H9 (cell line): Measurements from ENCODE around the gene HOXD10. TPM values are rescaled to one million over a fixed set of nuclear protein-coding genes. Genes with fewer than 3 reads are reported as not detected.

Source experiments
- DNase-seq: peaks from one replicate; pipeline ENCODE4 v3.0.0-alpha.2; 2017
- H2AFZ ChIP-seq: one replicate; pipeline ENCODE4 v1.6.1; 2013; ENCODE audit warnings: mild to moderate bottlenecking, low read length, control low read depth, moderate library complexity
- H2AK5ac ChIP-seq: 2 replicates; pipeline ENCODE4 v1.6.1; 2013; ENCODE audit warnings: low read length, control low read depth, mixed read lengths; ENCODE audit not compliant: insufficient read length
- H2BK120ac ChIP-seq: one replicate; pipeline ENCODE4 v1.6.1; 2013; ENCODE audit warnings: low read depth, mild to moderate bottlenecking, low read length, control low read depth, inconsistent platforms; ENCODE audit not compliant: poor library complexity, severe bottlenecking
- H2BK12ac ChIP-seq: 2 replicates; pipeline ENCODE4 v1.6.1; 2013; ENCODE audit warnings: low read length, control low read depth, mixed read lengths, low read depth; ENCODE audit not compliant: insufficient read length
- H2BK15ac ChIP-seq: 2 replicates; pipeline ENCODE4 v1.6.1; 2013; ENCODE audit warnings: low read depth, low read length, control low read depth
- H2BK20ac ChIP-seq: one replicate; pipeline ENCODE4 v1.6.1; 2013; ENCODE audit warnings: low read depth, mild to moderate bottlenecking, low read length, control low read depth, inconsistent platforms; ENCODE audit not compliant: poor library complexity, severe bottlenecking
- H2BK5ac ChIP-seq: 2 replicates; pipeline ENCODE4 v1.6.1; 2013; ENCODE audit warnings: low read length, control low read depth, mixed read lengths; ENCODE audit not compliant: insufficient read length
- H3K14ac ChIP-seq: 2 replicates; pipeline ENCODE4 v1.6.1; 2013; ENCODE audit warnings: low read length, control low read depth; ENCODE audit not compliant: insufficient read depth
- H3K18ac ChIP-seq: 2 replicates; pipeline ENCODE4 v1.6.1; 2013; ENCODE audit warnings: low read depth, mild to moderate bottlenecking, mixed read lengths, low read length, control low read depth; ENCODE audit not compliant: insufficient read length
- H3K23ac ChIP-seq: 2 replicates; pipeline ENCODE4 v1.6.1; 2013; ENCODE audit warnings: low read length, control low read depth, mixed read lengths, low read depth; ENCODE audit not compliant: insufficient read length
- H3K23me2 ChIP-seq: 2 replicates; pipeline ENCODE4 v1.6.1; 2013; ENCODE audit warnings: low read depth, mild to moderate bottlenecking, mixed read lengths, low read length, control low read depth; ENCODE audit not compliant: insufficient read length, poor library complexity, severe bottlenecking
- H3K27ac ChIP-seq: 2 replicates; pipeline ENCODE4 v1.5.1; 2013; ENCODE audit warnings: low read length, control low read depth, mixed read lengths, low read depth; ENCODE audit not compliant: insufficient read length
- H3K27me3 ChIP-seq: 2 replicates; pipeline ENCODE4 v1.6.1; 2013; ENCODE audit warnings: low read length, control low read depth, inconsistent platforms; ENCODE audit not compliant: insufficient read depth
- H3K4ac ChIP-seq: 2 replicates; pipeline ENCODE4 v1.6.1; 2013; ENCODE audit warnings: low read depth, mild to moderate bottlenecking, control low read depth, inconsistent platforms, low read length, moderate library complexity
- H3K4me1 ChIP-seq: 2 replicates; pipeline ENCODE4 v1.6.1; 2013; ENCODE audit warnings: low read length, control low read depth, inconsistent platforms; ENCODE audit not compliant: insufficient read depth
- H3K4me2 ChIP-seq: 2 replicates; pipeline ENCODE4 v1.6.1; 2013; ENCODE audit warnings: low read length, control low read depth, mixed read lengths; ENCODE audit not compliant: insufficient read length, insufficient read depth
- H3K56ac ChIP-seq: 2 replicates; pipeline ENCODE4 v1.6.1; 2013; ENCODE audit warnings: low read depth, mild to moderate bottlenecking, mixed read lengths, low read length, control low read depth; ENCODE audit not compliant: insufficient read length
- H3K79me1 ChIP-seq: 2 replicates; pipeline ENCODE4 v1.6.1; 2013; ENCODE audit warnings: low read depth, mild to moderate bottlenecking, moderate library complexity, low read length, control low read depth, inconsistent platforms; ENCODE audit not compliant: insufficient read depth, poor library complexity, severe bottlenecking
- H3K79me2 ChIP-seq: 2 replicates; pipeline ENCODE4 v1.6.1; 2013; ENCODE audit warnings: low read length, control low read depth, inconsistent platforms; ENCODE audit not compliant: insufficient read depth
- H3K9ac ChIP-seq: 2 replicates; pipeline ENCODE4 v1.6.1; 2013; ENCODE audit warnings: low read length, control low read depth, mixed read lengths; ENCODE audit not compliant: insufficient read length; ENCODE audit errors: extremely low read depth
- H3K9me3 ChIP-seq: one replicate; pipeline ENCODE4 v1.6.1; 2013; ENCODE audit warnings: low read depth, low read length, inconsistent platforms; ENCODE audit not compliant: control insufficient read depth
- H3T11ph ChIP-seq: one replicate; pipeline ENCODE4 v1.6.1; 2013; ENCODE audit warnings: mild to moderate bottlenecking, low read length, control low read depth, inconsistent platforms
- H4K20me1 ChIP-seq: one replicate; pipeline ENCODE4 v1.6.1; 2013; ENCODE audit not compliant: control insufficient read depth, insufficient read length, insufficient read depth
- H4K5ac ChIP-seq: 2 replicates; pipeline ENCODE4 v1.6.1; 2013; ENCODE audit warnings: low read depth, mild to moderate bottlenecking, mixed read lengths, low read length, control low read depth; ENCODE audit not compliant: insufficient read length
- H4K8ac ChIP-seq: replicated peaks from 2 replicates; pipeline ENCODE4 v1.6.1; 2013; ENCODE audit warnings: low read length, control low read depth, mixed read lengths, low read depth; ENCODE audit not compliant: insufficient read length
- H4K91ac ChIP-seq: 2 replicates; pipeline ENCODE4 v1.6.1; 2013; ENCODE audit warnings: low read depth, mild to moderate bottlenecking, moderate library complexity, mixed read lengths, low read length, control low read depth; ENCODE audit not compliant: insufficient read length
- H3K27ac Mint-ChIP-seq, 3 experiments: 2 replicates in 2 of 3; 3 replicates in 1 of 3; pipeline ENCODE4 v1.8.0; 2020 to 2021; ENCODE audit warnings: mixed read lengths in 3 of 3, mild to moderate bottlenecking in 1 of 3, moderate library complexity in 1 of 3
- H3K27me3 Mint-ChIP-seq: 2 replicates; pipeline ENCODE4 v1.8.0; 2021; ENCODE audit warnings: low read depth, mild to moderate bottlenecking, moderate library complexity, mixed read lengths
- H3K36me3 Mint-ChIP-seq, 3 experiments: 2 replicates in 2 of 3; 3 replicates in 1 of 3; pipeline ENCODE4 v1.8.0; 2020 to 2021; ENCODE audit warnings: low read depth in 3 of 3, mixed read lengths in 3 of 3; ENCODE audit not compliant: insufficient read depth in 1 of 3
- H3K4me1 Mint-ChIP-seq, 2 experiments: 2 replicates each; pipeline ENCODE4 v1.8.0; 2020; ENCODE audit warnings: mixed read lengths in 2 of 2
- H3K4me3 Mint-ChIP-seq, 2 experiments: 2 replicates in 1 of 2; 3 replicates in 1 of 2; pipeline ENCODE4 v1.8.0; 2020 to 2021; ENCODE audit warnings: mild to moderate bottlenecking in 2 of 2, mixed read lengths in 2 of 2, moderate library complexity in 1 of 2
- H3K9me3 Mint-ChIP-seq, 2 experiments: 2 replicates in 1 of 2; 3 replicates in 1 of 2; pipeline ENCODE4 v1.8.0; 2020; ENCODE audit warnings: mild to moderate bottlenecking in 2 of 2, mixed read lengths in 2 of 2, moderate library complexity in 1 of 2
- CTCF ChIP-seq: fragments of 200-600 bp; sonication (generic); conservative IDR thresholded peaks from 3 replicates; pipeline ENCODE4 v1.8.0; 2021; ENCODE audit warnings: antibody characterized with exemption, mild to moderate bottlenecking
- WGBS: extraction: QIAGEN DNeasy Blood & Tissue Kit; methylation state at CpG from one replicate; pipeline ENCODE4 v1.1.7; 2013; ENCODE audit warnings: missing lambda C conversion rate, low lambda C conversion rate, mixed read lengths; ENCODE audit not compliant: insufficient read length; ENCODE audit errors: extremely low coverage; 5-methylcytosine and 5-hydroxymethylcytosine counted together
- total RNA-seq: library from RNA; stranded (reverse); gene quantifications from 2 replicates; pipeline ENCODE4 v1.2.1, GENCODE V29; 2021

The HOXD10 gene
- total RNA-seq, 1 experiment from 2014 or later = not detected

- H3K9me3 Mint-ChIP-seq = peaks cover 5 to 9% of the 10 kb centered on the region in 2 experiments; a peak in 4 of 5 replicates
These were observed 32.7 kb upstream of the HOXD10 start, which contains the start of gene EVX2 for GRCh38 chr2:176083796-176084261. EVX2 (minus strand) TSS chr2:176083962; CDS start chr2:176083776, 186 bp downstream.

More at GRCh38 chr2:176083796-176084261, 32.7 kb upstream of the HOXD10 start, which contains the start of gene EVX2:
- no peak within 1 kb of the TSS for H2BK15ac ChIP-seq
- no peak within 1 kb of the TSS for H2BK20ac ChIP-seq
- no peak within 1 kb of the TSS for H2AFZ ChIP-seq
- no peak within 1 kb of the TSS for H3K4ac ChIP-seq
- H3K23ac ChIP-seq = no peak within 1 kb of the TSS
- H3K18ac ChIP-seq = no peak within 1 kb of the TSS
- no peaks in the 10 kb centered on the region for H3K36me3 Mint-ChIP-seq
- no peaks in the 10 kb centered on the region for H3K4me1 ChIP-seq
- H3K9ac ChIP-seq = no peak within 1 kb of the TSS
- no peak within 1 kb of the TSS for H3K56ac ChIP-seq
- H3K27ac ChIP-seq = no peak within 1 kb of the TSS
- no peaks in the 10 kb centered on the region for H3K79me2 ChIP-seq
- peaks cover 22 to 47% of the 10 kb centered on the region in 2 experiments for H3K4me1 Mint-ChIP-seq
- H4K20me1 ChIP-seq = no peaks in the 10 kb centered on the region
- no peak within 1 kb of the TSS for H2BK5ac ChIP-seq
- peak within 1 kb of the TSS; percentile 24 to 64; a peak in 4 of 5 replicates for H3K4me3 Mint-ChIP-seq
- peaks cover 6% of the 10 kb centered on the region for H3K23me2 ChIP-seq
- TF ChIP-seq CTCF = no peak
- no peak within 1 kb of the TSS for H3K27ac Mint-ChIP-seq
- H3K4me2 ChIP-seq = no peak within 1 kb of the TSS
- no peak within 1 kb of the TSS for H3K14ac ChIP-seq
- no peak within 1 kb of the TSS for H2BK120ac ChIP-seq
- H3T11ph ChIP-seq = no peak within 1 kb of the TSS
- no CpG with 5 or more reads among the region's 27 CpGs for WGBS
- H3K27me3 Mint-ChIP-seq = peaks cover 97% of the 10 kb centered on the region
- no peaks in the 10 kb centered on the region for H3K9me3 ChIP-seq
- H2BK12ac ChIP-seq = no peak within 1 kb of the TSS
- no peak within 1 kb of the TSS for H2AK5ac ChIP-seq
- H4K91ac ChIP-seq = no peak within 1 kb of the TSS
- no peak within 1 kb of the TSS for H4K5ac ChIP-seq
- peaks cover 95% of the 10 kb centered on the region for H3K27me3 ChIP-seq
- DNase-seq = peak; percentile 1
- H3K79me1 ChIP-seq = no peaks in the 10 kb centered on the region
- no peak within 1 kb of the TSS for H4K8ac ChIP-seq
